ELF-1 (cell line): ENCODE results near the gene RNF144A.

ENCODE experiments used
- DNase-seq: peaks from one replicate; pipeline ENCODE4 v3.0.0-alpha.2; 2016; ENCODE audit warnings: low read depth, low spot score

RNF144A gene

DNA sequence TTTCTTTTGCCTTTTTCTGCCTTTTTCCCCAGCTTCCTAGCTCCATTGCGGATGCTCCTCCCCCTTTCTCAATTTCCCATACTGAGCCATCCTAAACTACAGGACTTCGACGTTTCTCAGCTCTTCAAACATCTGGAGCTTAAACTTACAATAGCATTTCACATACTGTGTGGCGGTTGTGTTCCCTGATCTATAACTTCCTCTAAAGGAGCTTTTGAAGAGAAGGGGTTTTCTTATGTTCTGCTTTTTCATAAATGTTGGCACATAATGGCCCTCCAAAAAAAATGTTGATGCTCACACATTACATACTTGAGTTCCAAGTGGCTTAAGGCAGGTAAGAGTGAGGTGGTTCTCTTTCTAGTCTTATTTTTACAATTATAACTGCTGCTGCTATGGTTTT is 87.4 kb downstream of the RNF144A start:
- DNase-seq, result no peak

DNA sequence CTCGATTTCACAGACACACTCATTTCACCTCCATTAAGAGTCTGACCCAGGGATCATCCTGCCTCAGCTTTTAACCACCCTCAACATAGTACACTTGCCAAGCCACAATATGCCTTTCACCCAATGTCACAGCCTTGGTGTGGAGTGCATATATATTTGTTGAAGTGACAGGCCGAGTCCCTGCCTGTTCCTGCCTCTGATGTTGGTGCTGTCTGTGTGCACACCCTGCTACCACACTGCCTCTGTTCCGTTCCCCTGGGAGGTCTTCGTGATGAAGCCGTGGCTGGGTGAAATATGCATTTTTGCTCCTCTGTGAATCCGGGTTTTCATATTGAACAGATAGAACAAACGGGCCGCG is 90.3 kb downstream of the RNF144A start:
- DNase-seq, result no peak

GRCh38 chr2:7007846-7008741 is 90.9 kb downstream of the RNF144A start:
- DNase-seq, result peak; percentile 21

GRCh38 chr2:7009207-7009911 is 92.1 kb downstream of the RNF144A start:
- no peak for DNase-seq

DNA sequence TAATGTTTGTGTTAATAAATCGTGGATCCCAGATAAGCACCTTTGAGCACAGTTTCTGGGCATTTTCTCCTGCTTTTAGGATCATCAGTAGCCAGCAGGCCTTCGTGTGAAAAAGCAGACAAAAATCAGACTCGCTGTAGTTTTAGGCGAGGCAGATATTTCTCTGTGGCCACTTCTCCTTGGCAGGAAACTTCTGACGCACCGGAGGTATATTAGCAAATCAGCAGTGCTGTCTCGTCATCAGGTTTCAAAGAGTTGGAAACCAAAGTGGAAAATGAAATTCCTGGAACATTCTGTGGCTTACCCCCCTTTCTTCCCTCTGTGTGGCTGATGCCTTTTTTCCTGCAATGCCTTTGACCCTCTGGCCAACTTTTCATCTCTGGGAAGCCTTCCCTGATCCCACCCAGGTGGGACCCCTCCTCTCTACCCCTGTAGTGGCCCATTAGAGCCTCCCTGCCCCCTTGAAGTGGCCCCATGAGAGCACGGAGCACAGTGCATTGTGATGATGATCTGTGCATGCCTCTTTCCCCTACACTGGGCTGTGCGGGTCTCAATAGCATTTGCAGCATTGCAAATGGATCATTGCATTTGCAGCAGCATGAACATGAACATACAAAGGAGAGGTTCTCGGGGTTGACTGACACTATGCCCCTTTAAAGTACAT is 93.3 kb downstream of the RNF144A start:
- DNase-seq, result no peak

- no peak for DNase-seq
Measured at GRCh38 chr2:7011356-7012083, 94.3 kb downstream of the RNF144A start.

GRCh38 chr2:7012141-7012764 is 95.0 kb downstream of the RNF144A start:
- no peak for DNase-seq

GRCh38 chr2:7013471-7014160 is 96.4 kb downstream of the RNF144A start:
- no peak for DNase-seq

DNA sequence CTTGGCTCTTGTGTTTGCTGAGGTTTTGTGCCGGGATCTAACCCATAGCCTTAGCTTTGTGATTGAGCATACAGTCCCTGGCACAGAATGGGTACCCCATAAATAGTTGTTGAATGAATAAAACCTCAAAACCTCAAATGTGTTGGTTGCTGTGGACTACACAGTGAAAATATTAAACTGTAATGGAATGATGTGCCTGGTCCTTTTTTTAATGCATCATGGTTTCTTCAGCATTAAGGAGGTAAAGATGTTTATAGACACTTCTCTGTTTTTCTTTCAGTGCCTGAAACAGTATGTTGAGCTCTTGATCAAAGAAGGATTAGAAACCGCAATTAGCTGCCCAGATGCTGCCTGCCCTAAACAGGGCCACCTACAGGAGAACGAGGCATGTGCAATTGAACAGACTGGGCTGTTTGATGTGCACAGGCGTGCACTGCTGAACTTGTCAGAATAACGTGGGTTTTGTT is 97.0 kb downstream of the RNF144A start:
- no peak for DNase-seq

GRCh38 chr2:7015007-7015950 is 98.1 kb downstream of the RNF144A start:
- no peak for DNase-seq

- DNase-seq, result no peak
Measured at GRCh38 chr2:7016148-7016547, 98.9 kb downstream of the RNF144A start.

- no peak for DNase-seq
Measured at GRCh38 chr2:7016601-7017211, 99.5 kb downstream of the RNF144A start.

GRCh38 chr2:7017671-7018281 is 100.6 kb downstream of the RNF144A start:
- no peak for DNase-seq

DNA sequence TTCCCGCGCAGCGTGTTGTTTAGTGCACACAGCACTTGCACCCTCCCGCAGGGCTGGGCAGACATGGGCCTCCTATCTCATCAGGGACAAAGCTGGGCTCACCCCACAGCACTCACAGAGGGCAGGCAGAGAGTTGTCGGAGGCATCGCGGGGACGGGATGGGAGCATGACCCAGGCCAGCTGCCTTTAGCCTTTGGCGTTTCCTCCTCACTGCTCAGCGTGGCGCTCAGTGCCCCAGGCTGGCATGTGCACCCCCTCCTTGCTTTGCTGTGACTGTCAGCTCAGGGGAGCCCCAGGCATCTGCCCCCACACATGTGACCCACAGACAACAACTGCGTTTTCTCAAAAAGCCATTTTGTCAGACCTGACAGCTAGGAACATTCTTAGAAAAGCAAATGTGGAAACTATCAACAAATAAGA is 101.1 kb downstream of the RNF144A start:
- no peak for DNase-seq

DNA sequence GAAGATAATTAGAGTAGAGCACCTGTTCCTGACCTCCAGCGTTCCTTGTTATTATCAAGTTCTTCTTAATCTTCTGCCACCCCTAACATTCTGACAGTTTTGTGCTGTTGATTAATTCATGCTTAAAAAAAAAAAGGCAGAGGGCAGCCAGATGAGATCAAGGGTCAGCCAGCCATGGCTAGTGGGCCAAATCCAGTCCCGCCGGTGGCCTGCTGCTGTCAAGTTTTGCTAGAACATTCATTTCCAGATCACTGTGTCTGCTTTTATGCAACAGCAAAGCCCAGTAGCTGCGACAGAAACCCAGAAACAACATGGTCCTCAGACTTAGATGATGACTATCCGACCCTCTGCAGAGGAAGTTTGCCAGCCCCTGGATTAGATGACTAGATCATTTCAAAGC is 101.6 kb downstream of the RNF144A start:
- DNase-seq, result no peak

GRCh38 chr2:7019191-7019590 is 102.0 kb downstream of the RNF144A start:
- no peak for DNase-seq

DNA sequence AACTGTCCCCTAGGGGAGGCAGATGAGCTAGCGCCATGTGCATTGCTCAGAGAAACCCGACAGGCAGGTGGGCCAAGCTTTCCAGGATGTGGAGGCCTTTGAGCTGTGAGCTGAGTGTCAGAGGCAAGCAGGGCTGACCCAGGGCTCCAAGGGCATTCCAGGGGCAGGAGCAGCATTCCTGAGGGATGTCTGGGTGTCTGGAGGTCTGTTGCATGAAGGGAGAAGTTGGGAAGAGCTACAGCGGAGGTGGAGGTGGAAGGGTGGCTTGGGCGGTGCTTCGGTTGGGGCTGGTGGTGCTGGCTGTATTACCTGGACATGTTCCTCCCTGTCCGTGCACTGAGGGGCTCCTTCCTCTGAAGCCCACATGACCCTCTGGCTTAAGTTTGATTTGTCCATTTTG is 102.8 kb downstream of the RNF144A start:
- DNase-seq, result peak; percentile 19

GRCh38 chr2:7020468-7020867 is 103.3 kb downstream of the RNF144A start:
- no peak for DNase-seq
